PC-9 (cell line): ENCODE results near the gene SPINK5.

Source experiments
- EZH2 ChIP-seq: fragments of 200-600 bp; sonication (generic); IDR thresholded peaks from 2 replicates; pipeline ENCODE4 v1.8.0; 2017; ENCODE audit warnings: antibody characterized with exemption, low read depth
- TF ChIP-seq, protein P1 (sequence below): fragments of 200-600 bp; sonication (generic); conservative IDR thresholded peaks from 2 replicates; pipeline ENCODE4 v1.6.1; 2017; ENCODE audit warnings: mixed run types, antibody characterized with exemption, mild to moderate bottlenecking, moderate library complexity

DNA sequence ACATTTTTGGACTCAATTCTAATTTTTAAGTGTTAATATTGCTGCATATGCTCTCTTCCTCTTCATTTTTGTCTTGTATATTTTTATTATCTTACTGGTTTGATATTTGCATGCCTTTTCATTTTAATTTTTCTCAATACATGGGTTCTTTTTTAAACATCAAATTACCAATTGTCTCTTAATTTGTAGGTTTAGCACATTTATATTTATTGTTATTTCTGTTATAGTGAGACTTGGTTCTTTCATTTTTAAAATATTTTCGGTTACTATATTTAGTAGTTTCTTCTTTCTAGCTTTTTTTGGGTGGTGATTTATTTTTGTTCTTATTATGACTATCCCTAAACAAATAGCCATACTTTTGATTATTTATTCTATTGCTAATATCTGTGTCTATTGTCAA lies 19.4 kb downstream of the SPINK5 start:
- TF ChIP-seq, protein P1, sequence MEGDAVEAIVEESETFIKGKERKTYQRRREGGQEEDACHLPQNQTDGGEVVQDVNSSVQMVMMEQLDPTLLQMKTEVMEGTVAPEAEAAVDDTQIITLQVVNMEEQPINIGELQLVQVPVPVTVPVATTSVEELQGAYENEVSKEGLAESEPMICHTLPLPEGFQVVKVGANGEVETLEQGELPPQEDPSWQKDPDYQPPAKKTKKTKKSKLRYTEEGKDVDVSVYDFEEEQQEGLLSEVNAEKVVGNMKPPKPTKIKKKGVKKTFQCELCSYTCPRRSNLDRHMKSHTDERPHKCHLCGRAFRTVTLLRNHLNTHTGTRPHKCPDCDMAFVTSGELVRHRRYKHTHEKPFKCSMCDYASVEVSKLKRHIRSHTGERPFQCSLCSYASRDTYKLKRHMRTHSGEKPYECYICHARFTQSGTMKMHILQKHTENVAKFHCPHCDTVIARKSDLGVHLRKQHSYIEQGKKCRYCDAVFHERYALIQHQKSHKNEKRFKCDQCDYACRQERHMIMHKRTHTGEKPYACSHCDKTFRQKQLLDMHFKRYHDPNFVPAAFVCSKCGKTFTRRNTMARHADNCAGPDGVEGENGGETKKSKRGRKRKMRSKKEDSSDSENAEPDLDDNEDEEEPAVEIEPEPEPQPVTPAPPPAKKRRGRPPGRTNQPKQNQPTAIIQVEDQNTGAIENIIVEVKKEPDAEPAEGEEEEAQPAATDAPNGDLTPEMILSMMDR: no peak
- TF ChIP-seq EZH2: no peak
